Endothelial cell of umbilical vein (primary cell): Measurements from ENCODE around the gene PDE3B. TPM values are rescaled to one million over a fixed set of nuclear protein-coding genes. Genes with fewer than 3 reads are reported as not detected.

Source experiments
- BruUV-seq: library from RNA; stranded (reverse); fragments of 400-500 nt; replicated peaks from 2 replicates; lab custom pipeline; 2021; lab: Mats Ljungman, UMichigan
- CTCF ChIA-PET: fragments of 300-600, 350-600 bp; sonication (Branson Sonifier 250); formaldehyde crosslinking; loops from one replicate; lab custom pipeline; 2021; ENCODE audit warnings: antibody characterized with exemption, inconsistent platforms; lab: Charles Lee
- POLR2A ChIA-PET: fragments of 300-600, 350-600 bp; sonication (Branson Sonifier 250); formaldehyde crosslinking; loops from one replicate; lab custom pipeline; 2021; ENCODE audit warnings: antibody characterized with exemption, inconsistent platforms; lab: Charles Lee
- DNase-seq: peaks from one replicate; pipeline ENCODE4 v3.0.0-alpha.2; 2011; ENCODE audit warnings: low read depth, low spot score
- FAIRE-seq: peaks from 2 replicates; lab custom pipeline; 2011; peaks lifted over from hg19 to GRCh38; lab: Jason Lieb, UNC
- H2AFZ ChIP-seq: 2 replicates; pipeline ENCODE4 v1.6.0; 2012; ENCODE audit warnings: low read depth, low read length, control low read depth, inconsistent platforms
- H3K27ac ChIP-seq: 2 replicates; pipeline ENCODE4 v1.5.1; 2011; ENCODE audit warnings: low read depth, mild to moderate bottlenecking, control low read depth, low read length, moderate library complexity; ENCODE audit not compliant: insufficient read depth
- H3K27me3 ChIP-seq, 2 experiments: 2 replicates each; pipeline versions ENCODE4 v1.6.0 to v1.6.1; 2011; ENCODE audit warnings: low read length in 2 of 2, mixed read lengths in 1 of 2; ENCODE audit not compliant: control insufficient read depth in 2 of 2, insufficient read depth in 2 of 2
- H3K36me3 ChIP-seq, 2 experiments: 2 replicates in 1 of 2; 3 replicates in 1 of 2; pipeline ENCODE4 v1.5.1; 2011; ENCODE audit warnings: low read length in 2 of 2, mild to moderate bottlenecking in 1 of 2, moderate library complexity in 1 of 2; ENCODE audit not compliant: control insufficient read depth in 2 of 2, insufficient read depth in 2 of 2; ENCODE audit errors: extremely low read depth in 1 of 2
- H3K4me1 ChIP-seq: 3 replicates; pipeline ENCODE4 v1.5.1; 2011; ENCODE audit warnings: mild to moderate bottlenecking, low read length; ENCODE audit not compliant: control insufficient read depth, insufficient read depth; ENCODE audit errors: extremely low read depth
- H3K4me2 ChIP-seq: 2 replicates; pipeline ENCODE4 v1.6.1; 2011; ENCODE audit warnings: low read length, control low read depth, mixed read lengths; ENCODE audit not compliant: insufficient read depth
- H3K4me3 ChIP-seq, 3 experiments: fragments of 200-600 bp in 1 of 3; sonication (generic), shearing (Covaris generic) in 1 of 3; replicated peaks in 1 of 3; 2 replicates each; pipeline ENCODE4 v1.5.1; 2011 to 2016; ENCODE audit warnings: control low read depth in 3 of 3, low read length in 3 of 3, mild to moderate bottlenecking in 2 of 3, inconsistent platforms in 1 of 3, low read depth in 1 of 3, moderate library complexity in 1 of 3; ENCODE audit not compliant: insufficient read depth in 1 of 3
- H3K79me2 ChIP-seq: 2 replicates; pipeline ENCODE4 v1.6.0; 2012; ENCODE audit warnings: low read length, inconsistent platforms; ENCODE audit not compliant: control insufficient read depth, insufficient read depth
- H3K9ac ChIP-seq: replicated peaks from 2 replicates; pipeline ENCODE3; 2011; ENCODE audit warnings: low read length, control low read depth; ENCODE audit not compliant: insufficient read depth; ENCODE audit errors: extremely low read depth
- H3K9me1 ChIP-seq: replicated peaks from 3 replicates; pipeline ENCODE4 v1.6.0; 2011; ENCODE audit warnings: mild to moderate bottlenecking, low read length; ENCODE audit not compliant: control insufficient read depth, insufficient read depth; ENCODE audit errors: extremely low read depth
- H3K9me3 ChIP-seq: replicated peaks from 2 replicates; pipeline ENCODE4 v1.5.1; 2012; ENCODE audit warnings: low read length, inconsistent platforms; ENCODE audit not compliant: control insufficient read depth, insufficient read depth
- H4K20me1 ChIP-seq: replicated peaks from 2 replicates; pipeline ENCODE3; 2011; ENCODE audit warnings: mild to moderate bottlenecking, low read length; ENCODE audit not compliant: control insufficient read depth, insufficient read depth; ENCODE audit errors: extremely low read depth
- EZH2 ChIP-seq: IDR thresholded peaks from 2 replicates; pipeline ENCODE4 v1.6.1; 2012; ENCODE audit warnings: borderline replicate concordance, low read depth, mild to moderate bottlenecking, moderate library complexity, low read length, inconsistent platforms; ENCODE audit not compliant: severe bottlenecking
- FOS ChIP-seq: IDR thresholded peaks from 2 replicates; pipeline ENCODE4 v1.6.1; 2011; ENCODE audit warnings: mild to moderate bottlenecking, low read length, moderate library complexity, borderline replicate concordance; ENCODE audit not compliant: insufficient read depth
- GATA2 ChIP-seq: IDR thresholded peaks from 2 replicates; pipeline ENCODE4 v1.7.0; 2011; ENCODE audit warnings: low read depth, mild to moderate bottlenecking, moderate library complexity, mixed read lengths, low read length; ENCODE audit not compliant: insufficient read length, insufficient read depth
- JUN ChIP-seq: IDR thresholded peaks from 2 replicates; pipeline ENCODE4 v1.6.1; 2011; ENCODE audit warnings: borderline replicate concordance, low read depth; ENCODE audit not compliant: insufficient read length, insufficient read depth
- MYC ChIP-seq: IDR thresholded peaks from one replicate; pipeline ENCODE4 v1.6.1; 2011; ENCODE audit warnings: mild to moderate bottlenecking, low read depth, low read length
- POLR2A ChIP-seq: IDR thresholded peaks from 2 replicates; pipeline ENCODE4 v1.6.1; 2012; ENCODE audit warnings: low read depth, mild to moderate bottlenecking, control low read depth, low read length
- POLR2AphosphoS5 ChIP-seq: IDR thresholded peaks from 2 replicates; pipeline ENCODE4 v1.6.1; 2012; ENCODE audit warnings: low read depth, mild to moderate bottlenecking, control low read depth, low read length, moderate library complexity; ENCODE audit not compliant: insufficient read depth
- dilution Hi-C: fragments of 300-500 bp; cut with MboI; formaldehyde crosslinking; loops from one replicate; pipeline ENCODE4 v1.15.0; 2019; ENCODE audit warnings: low sequenced_read_pairs; ENCODE audit not compliant: extremely low pct_ligation_motif_present
- intact Hi-C: fragments of 100-400 bp; cut with micrococcal nuclease; formaldehyde crosslinking; loops from one replicate; pipeline ENCODE4 v1.10.0; 2022
- polyA plus RNA-seq, 4 experiments: library from polyadenylated mRNA; depleted of rRNA in 3 of 4; stranded (reverse) in 3 of 4; unstranded in 1 of 4; fragments of >200 nt; gene quantifications; 2 replicates each; pipeline versions ENCODE4 v1.2.1 to v1.2.3, GENCODE V29; 2011 to 2012; ENCODE audit warnings: missing spikeins in 1 of 4
- total RNA-seq: library from RNA; stranded (reverse); gene quantifications from 2 replicates; pipeline ENCODE4 v1.2.3, GENCODE V29; 2021
- TF ChIP-seq, protein P1 (sequence below): IDR thresholded peaks from 2 replicates; pipeline ENCODE4 v1.6.1; 2011; ENCODE audit not compliant: insufficient read depth, insufficient read length
- TF ChIP-seq, protein P2 (sequence below), 2 donors: IDR thresholded peaks; 1 replicate in 1 of 2; 2 replicates in 1 of 2; pipeline ENCODE4 v1.5.1; 2011; ENCODE audit warnings: low read length in 2 of 2, mild to moderate bottlenecking in 2 of 2, moderate library complexity in 2 of 2, control low read depth in 1 of 2, inconsistent platforms in 1 of 2, low read depth in 1 of 2; ENCODE audit not compliant: insufficient read depth in 1 of 2; ENCODE audit errors: extremely low read depth in 1 of 2

The PDE3B gene
- total and polyA plus RNA-seq, 2 donors (not counting 3 experiments of a cell fraction or from before 2014, with no cell fraction given): 0.26 to 1.9 TPM

GRCh38 chr11:14669958-14670357 lies 26.4 kb downstream of the PDE3B start:
- H3K4me1 ChIP-seq: no peaks in the 10 kb centered on the region
- H2AFZ ChIP-seq: no peak overlapping the region
- ChIA-PET CTCF (interaction anchor here (0.7 kb wide), 1 partner anchor 12 kb away, joined by 4 read pairs; no protein-coding TSS in a partner anchor), POLR2A (no interaction called here)
- no peak overlapping the region for H3K4me3 ChIP-seq
- no peak overlapping the region for H3K4me2 ChIP-seq
- FAIRE-seq: no peak
- H4K20me1 ChIP-seq: no peaks in the 10 kb centered on the region
- no peaks in the 10 kb centered on the region for H3K36me3 ChIP-seq
- dilution Hi-C loops: no loop called here
- no peaks in the 10 kb centered on the region for H3K9me3 ChIP-seq
- no peak for DNase-seq
- no peak overlapping the region for H3K27ac ChIP-seq
- BruUV-seq: no TSS peak
- no peak overlapping the region for H3K9ac ChIP-seq
- intact Hi-C loops: no loop called here
- no peaks in the 10 kb centered on the region for H3K9me1 ChIP-seq
- TF ChIP-seq MYC: no peak
- TF ChIP-seq GATA2: no peak
- TF ChIP-seq POLR2AphosphoS5: no peak
- TF ChIP-seq, protein P1, sequence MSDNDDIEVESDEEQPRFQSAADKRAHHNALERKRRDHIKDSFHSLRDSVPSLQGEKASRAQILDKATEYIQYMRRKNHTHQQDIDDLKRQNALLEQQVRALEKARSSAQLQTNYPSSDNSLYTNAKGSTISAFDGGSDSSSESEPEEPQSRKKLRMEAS: no peak
- no peak for TF ChIP-seq POLR2A
- TF ChIP-seq, protein P2, sequence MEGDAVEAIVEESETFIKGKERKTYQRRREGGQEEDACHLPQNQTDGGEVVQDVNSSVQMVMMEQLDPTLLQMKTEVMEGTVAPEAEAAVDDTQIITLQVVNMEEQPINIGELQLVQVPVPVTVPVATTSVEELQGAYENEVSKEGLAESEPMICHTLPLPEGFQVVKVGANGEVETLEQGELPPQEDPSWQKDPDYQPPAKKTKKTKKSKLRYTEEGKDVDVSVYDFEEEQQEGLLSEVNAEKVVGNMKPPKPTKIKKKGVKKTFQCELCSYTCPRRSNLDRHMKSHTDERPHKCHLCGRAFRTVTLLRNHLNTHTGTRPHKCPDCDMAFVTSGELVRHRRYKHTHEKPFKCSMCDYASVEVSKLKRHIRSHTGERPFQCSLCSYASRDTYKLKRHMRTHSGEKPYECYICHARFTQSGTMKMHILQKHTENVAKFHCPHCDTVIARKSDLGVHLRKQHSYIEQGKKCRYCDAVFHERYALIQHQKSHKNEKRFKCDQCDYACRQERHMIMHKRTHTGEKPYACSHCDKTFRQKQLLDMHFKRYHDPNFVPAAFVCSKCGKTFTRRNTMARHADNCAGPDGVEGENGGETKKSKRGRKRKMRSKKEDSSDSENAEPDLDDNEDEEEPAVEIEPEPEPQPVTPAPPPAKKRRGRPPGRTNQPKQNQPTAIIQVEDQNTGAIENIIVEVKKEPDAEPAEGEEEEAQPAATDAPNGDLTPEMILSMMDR (IDR thresholded peaks at IDR 0.05; ENCODE audit: extremely low read depth in 1 of 2, insufficient read depth in 1 of 2, low read depth in 1 of 2, low read length in 2 of 2): no peak
- no peak for TF ChIP-seq FOS
- no peak for TF ChIP-seq EZH2
- TF ChIP-seq JUN: no peak
- H3K79me2 ChIP-seq: no peaks in the 10 kb centered on the region
- no peaks in the 10 kb centered on the region for H3K27me3 ChIP-seq
